Inflammatory macrophage treated with lipopolysaccharide for 1 hour (primary cell): Measurements from ENCODE around the gene KHNYN.
A peak's percentile ranks its signal among the peaks of the same experiment; 100 is the strongest.
"Not testable (repeated sequence)": the region's sequence is repeated elsewhere in the genome, so short reads cannot be mapped to it uniquely, and the experiment has no call there.

ENCODE experiments used
- DNase-seq, 2 donors: peaks; one replicate each; pipeline ENCODE4 v3.0.0-alpha.2; 2020 to 2022

The KHNYN gene

GRCh38 chr14:24429395-24430142, at the start of gene KHNYN, which contains the start of gene CBLN3:
TSS of gene KHNYN (plus strand) at chr14:24429954. CDS start at chr14:24430731, 777 bp downstream.
TSS of gene CBLN3 (minus strand) at chr14:24429668. CDS start at chr14:24429054, 614 bp downstream.
- DNase-seq: peak; percentile 82 to 83

- DNase-seq: no peak
These were observed 48.2 kb upstream of the KHNYN start for GRCh38 chr14:24381363-24382063.

GRCh38 chr14:24382064-24382371, 47.7 kb upstream of the KHNYN start:
- DNase-seq: no peak

- DNase-seq: no peak
These were observed 45.6 kb upstream of the KHNYN start for GRCh38 chr14:24384169-24384568.

- no peak for DNase-seq
These were observed 44.2 kb upstream of the KHNYN start for GRCh38 chr14:24385524-24385923.

GRCh38 chr14:24387009-24387345, 42.8 kb upstream of the KHNYN start:
- DNase-seq: no peak

GRCh38 chr14:24387579-24387978, 42.2 kb upstream of the KHNYN start:
- DNase-seq: not testable (repeated sequence)

GRCh38 chr14:24388474-24389179, 41.1 kb upstream of the KHNYN start:
- DNase-seq: no peak

GRCh38 chr14:24389226-24389848, 40.4 kb upstream of the KHNYN start:
- no peak for DNase-seq

- no peak for DNase-seq
These were observed 38.9 kb upstream of the KHNYN start for GRCh38 chr14:24390701-24391468.

GRCh38 chr14:24392325-24393091, 37.2 kb upstream of the KHNYN start:
- no peak for DNase-seq

GRCh38 chr14:24394275-24394674, 35.5 kb upstream of the KHNYN start:
- DNase-seq: no peak

- peak in 1 of 2 donors; percentile 16 for DNase-seq
These were observed 33.9 kb upstream of the KHNYN start for GRCh38 chr14:24395609-24396582.

- DNase-seq: no peak
These were observed 32.0 kb upstream of the KHNYN start for GRCh38 chr14:24397639-24398292.

GRCh38 chr14:24398293-24398652, 31.5 kb upstream of the KHNYN start:
- no peak for DNase-seq

- no peak for DNase-seq
These were observed 30.9 kb upstream of the KHNYN start, which contains the start of gene NYNRIN for GRCh38 chr14:24398653-24399446. TSS of gene NYNRIN (plus strand) at chr14:24399003. CDS start at chr14:24399247, 244 bp downstream.

GRCh38 chr14:24399447-24399822, 30.3 kb upstream of the KHNYN start:
- DNase-seq: no peak

- DNase-seq: no peak
These were observed 29.6 kb upstream of the KHNYN start for GRCh38 chr14:24399999-24400718.
